Stimulated activated CD8-positive, alpha-beta memory T cell treated with anti-CD3 and anti-CD28 coated beads, Interleukin-12 subunit alpha, Interleukin-12 subunit beta, amount 100 ng/mL, for 4 hours (primary cell): Measurements from ENCODE around the gene FAM118B.
"Not testable (repeated sequence)": the region's sequence is repeated elsewhere in the genome, so short reads cannot be mapped to it uniquely, and the experiment has no call there.

Source experiments
- DNase-seq: peaks from one replicate; pipeline ENCODE4 v3.0.0-alpha.2; 2020; ENCODE audit warnings: low read depth

The FAM118B gene

GRCh38 chr11:126219547-126219946 is 8.0 kb downstream of the FAM118B start:
- no peak for DNase-seq

GRCh38 chr11:126224647-126225294 is 13.2 kb downstream of the FAM118B start:
- DNase-seq = no peak

- DNase-seq = no peak
Observed at GRCh38 chr11:126225295-126225665, 13.7 kb downstream of the FAM118B start.

GRCh38 chr11:126226334-126227084 is 14.9 kb downstream of the FAM118B start:
- no peak for DNase-seq

- DNase-seq = no peak
Observed at GRCh38 chr11:126229858-126230540, 18.4 kb downstream of the FAM118B start.

GRCh38 chr11:126231725-126232459 is 20.3 kb downstream of the FAM118B start:
- no peak for DNase-seq

GRCh38 chr11:126232683-126233082 is 21.1 kb downstream of the FAM118B start:
- DNase-seq = no peak

- DNase-seq = no peak
Observed at GRCh38 chr11:126233391-126233790, 21.8 kb downstream of the FAM118B start.

- DNase-seq = no peak
Observed at GRCh38 chr11:126246636-126247035, 35.1 kb downstream of the FAM118B start.

- DNase-seq = no peak
Observed at GRCh38 chr11:126253265-126253664, 41.7 kb downstream of the FAM118B start.

GRCh38 chr11:126254819-126255218 is 43.2 kb downstream of the FAM118B start:
- no peak for DNase-seq

- not testable (repeated sequence) for DNase-seq
Observed at GRCh38 chr11:126255507-126255906, 43.9 kb downstream of the FAM118B start.

GRCh38 chr11:126256216-126256615 is 44.6 kb downstream of the FAM118B start:
- no peak for DNase-seq

GRCh38 chr11:126257144-126257543 is 45.6 kb downstream of the FAM118B start:
- DNase-seq = no peak

- DNase-seq = no peak
Observed at GRCh38 chr11:126257764-126258163, 46.2 kb downstream of the FAM118B start.

- no peak for DNase-seq
Observed at GRCh38 chr11:126262216-126262615, 50.6 kb downstream of the FAM118B start.

- no peak for DNase-seq
Observed at GRCh38 chr11:126263489-126263888, 51.9 kb downstream of the FAM118B start.

- DNase-seq = no peak
Observed at GRCh38 chr11:126265811-126266210, 54.2 kb downstream of the FAM118B start.

GRCh38 chr11:126267650-126268049 is 56.1 kb downstream of the FAM118B start:
- DNase-seq = no peak

GRCh38 chr11:126268361-126268707 is 56.8 kb downstream of the FAM118B start:
- DNase-seq = no peak

- DNase-seq = peak; percentile 100
Observed at GRCh38 chr11:126268708-126269579, 57.4 kb downstream of the FAM118B start, which contains the start of the genes FOXRED1 and SRPRA. FOXRED1 (plus strand) TSS chr11:126269154; CDS start chr11:126269207, 53 bp downstream. SRPRA (minus strand) TSS chr11:126268895; CDS start chr11:126268804, 91 bp downstream.
